BJ (cell line): Measurements from ENCODE around the gene CAPN14. TPM values are rescaled to one million over a fixed set of nuclear protein-coding genes. Genes with fewer than 3 reads are reported as not detected.

ENCODE experiments used
- CTCF ChIA-PET: fragments of 350-600 bp; formaldehyde crosslinking; extraction: SDS; loops from one replicate; lab custom pipeline; 2021; ENCODE audit warnings: antibody characterized with exemption, inconsistent platforms; lab: Yijun Ruan, JAX
- POLR2A ChIA-PET: fragments of 300-600 bp; sonication (Branson Sonifier 250); formaldehyde crosslinking; extraction: SDS; loops from one replicate; lab custom pipeline; 2021; ENCODE audit warnings: antibody characterized with exemption; lab: Charles Lee
- DNase-seq: peaks from one replicate; pipeline ENCODE4 v3.0.0-alpha.2; 2011; ENCODE audit warnings: low read depth
- H3K27me3 ChIP-seq: 2 replicates; pipeline ENCODE4 v1.6.0; 2011; ENCODE audit warnings: low read length; ENCODE audit not compliant: control insufficient read depth, insufficient read depth
- H3K36me3 ChIP-seq: 2 replicates; pipeline ENCODE4 v1.5.1; 2011; ENCODE audit warnings: low read length; ENCODE audit not compliant: control insufficient read depth, insufficient read depth
- H3K4me3 ChIP-seq: 2 replicates; pipeline ENCODE4 v1.5.1; 2011; ENCODE audit warnings: low read depth, mild to moderate bottlenecking, control low read depth, low read length
- polyA plus RNA-seq: library from polyadenylated mRNA; depleted of rRNA; stranded (reverse); fragments of >200 nt; gene quantifications from 2 replicates; pipeline ENCODE4 v1.2.3, GENCODE V29; 2011
- TF ChIP-seq, protein P1 (sequence below): IDR thresholded peaks from 2 replicates; pipeline ENCODE4 v1.5.1; 2011; ENCODE audit warnings: low read depth, mild to moderate bottlenecking, control low read depth, inconsistent platforms, low read length, moderate library complexity; ENCODE audit not compliant: insufficient read depth

CAPN14 gene
- polyA plus RNA-seq, 1 experiment: 0.10 TPM

DNA sequence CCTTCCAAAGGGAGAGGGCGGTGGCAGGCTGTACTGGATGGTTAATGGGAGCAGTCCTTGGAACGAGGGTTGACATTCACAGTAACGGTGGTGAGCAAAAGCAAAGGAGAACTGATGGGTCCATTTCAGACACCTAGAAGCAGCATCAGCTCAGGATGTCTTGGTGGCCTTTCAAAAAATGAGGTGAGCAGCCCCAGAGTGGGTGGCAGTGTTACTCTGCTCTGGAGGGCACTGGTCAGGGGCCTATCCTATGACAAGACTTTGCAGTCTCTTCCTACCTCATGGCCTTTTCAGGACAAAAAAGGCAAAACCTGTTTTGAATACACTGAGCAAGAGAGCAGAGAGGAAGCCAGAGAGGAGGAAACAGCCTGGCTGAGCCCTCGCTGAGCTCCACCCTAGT lies 23.5 kb downstream of the CAPN14 start:
- no peak for DNase-seq
- ChIA-PET POLR2A (no interaction called here), CTCF (interaction anchor here (1.0 kb wide), 1 partner anchor 22 kb away, joined by 3 read pairs; no protein-coding TSS in a partner anchor)
- Histone ChIP-seq H3K36me3 (no peaks in the 10 kb centered on the region), H3K4me3 (no peak overlapping the region), H3K27me3 (peaks cover 2% of the 10 kb centered on the region; the same call in 1 of the 2 replicates)
- TF ChIP-seq, protein P1, sequence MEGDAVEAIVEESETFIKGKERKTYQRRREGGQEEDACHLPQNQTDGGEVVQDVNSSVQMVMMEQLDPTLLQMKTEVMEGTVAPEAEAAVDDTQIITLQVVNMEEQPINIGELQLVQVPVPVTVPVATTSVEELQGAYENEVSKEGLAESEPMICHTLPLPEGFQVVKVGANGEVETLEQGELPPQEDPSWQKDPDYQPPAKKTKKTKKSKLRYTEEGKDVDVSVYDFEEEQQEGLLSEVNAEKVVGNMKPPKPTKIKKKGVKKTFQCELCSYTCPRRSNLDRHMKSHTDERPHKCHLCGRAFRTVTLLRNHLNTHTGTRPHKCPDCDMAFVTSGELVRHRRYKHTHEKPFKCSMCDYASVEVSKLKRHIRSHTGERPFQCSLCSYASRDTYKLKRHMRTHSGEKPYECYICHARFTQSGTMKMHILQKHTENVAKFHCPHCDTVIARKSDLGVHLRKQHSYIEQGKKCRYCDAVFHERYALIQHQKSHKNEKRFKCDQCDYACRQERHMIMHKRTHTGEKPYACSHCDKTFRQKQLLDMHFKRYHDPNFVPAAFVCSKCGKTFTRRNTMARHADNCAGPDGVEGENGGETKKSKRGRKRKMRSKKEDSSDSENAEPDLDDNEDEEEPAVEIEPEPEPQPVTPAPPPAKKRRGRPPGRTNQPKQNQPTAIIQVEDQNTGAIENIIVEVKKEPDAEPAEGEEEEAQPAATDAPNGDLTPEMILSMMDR: no peak

DNA sequence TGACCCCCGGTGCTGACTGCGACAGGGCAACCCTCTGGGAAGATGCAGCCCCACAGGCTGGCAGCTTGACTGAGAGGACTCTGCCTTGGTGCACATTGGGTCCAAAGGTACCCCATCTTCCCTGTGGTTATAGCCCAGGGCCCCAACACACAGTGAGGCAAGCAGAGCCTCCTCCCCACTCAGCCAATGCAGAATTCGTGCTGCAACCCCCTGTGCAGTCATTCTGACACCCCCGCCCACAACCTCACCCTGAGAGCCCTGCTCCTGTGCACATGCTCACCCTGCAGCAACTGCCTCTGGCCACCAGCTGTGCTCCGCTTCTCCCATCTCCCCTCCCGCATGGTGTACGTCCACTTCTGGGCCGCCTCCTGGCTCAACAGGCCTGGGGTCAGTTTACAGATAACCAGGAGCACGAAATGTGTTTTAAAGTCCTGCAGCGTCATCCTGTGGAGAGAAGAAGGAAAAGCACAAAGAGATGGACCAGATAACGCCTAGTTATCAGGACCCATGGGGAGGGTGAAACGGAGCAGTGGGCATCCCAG lies 24.4 kb downstream of the CAPN14 start:
- peaks cover 2% of the 10 kb centered on the region; the same call in 1 of the 2 replicates for H3K27me3 ChIP-seq
- H3K4me3 ChIP-seq: no peak overlapping the region
- no peaks in the 10 kb centered on the region for H3K36me3 ChIP-seq
- ChIA-PET POLR2A (no interaction called here), CTCF (no interaction called here)
- DNase-seq: no peak
- TF ChIP-seq, protein P1: no peak

DNA sequence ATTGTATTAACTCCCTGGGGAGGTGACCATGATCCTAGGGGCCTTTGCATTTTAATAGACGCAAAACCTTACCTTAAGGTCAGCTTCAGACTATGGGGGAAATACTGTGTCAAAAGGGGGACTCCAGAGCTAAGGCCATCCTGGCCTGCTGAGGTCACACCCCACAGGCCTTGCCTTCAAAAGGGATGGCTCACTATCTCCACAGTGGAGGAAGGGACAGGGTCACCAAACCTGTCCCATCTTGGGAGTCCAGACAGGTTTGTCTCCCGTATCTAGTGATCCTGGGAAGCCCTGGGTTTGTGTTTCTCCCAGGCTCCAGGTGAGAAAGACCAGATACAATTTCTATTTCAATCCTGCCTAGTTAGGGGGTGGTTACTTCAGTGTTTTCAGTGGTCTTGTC lies 24.9 kb downstream of the CAPN14 start:
- CTCF ChIA-PET: no interaction called here
- POLR2A ChIA-PET: no interaction called here
- TF ChIP-seq, protein P1: no peak

DNA sequence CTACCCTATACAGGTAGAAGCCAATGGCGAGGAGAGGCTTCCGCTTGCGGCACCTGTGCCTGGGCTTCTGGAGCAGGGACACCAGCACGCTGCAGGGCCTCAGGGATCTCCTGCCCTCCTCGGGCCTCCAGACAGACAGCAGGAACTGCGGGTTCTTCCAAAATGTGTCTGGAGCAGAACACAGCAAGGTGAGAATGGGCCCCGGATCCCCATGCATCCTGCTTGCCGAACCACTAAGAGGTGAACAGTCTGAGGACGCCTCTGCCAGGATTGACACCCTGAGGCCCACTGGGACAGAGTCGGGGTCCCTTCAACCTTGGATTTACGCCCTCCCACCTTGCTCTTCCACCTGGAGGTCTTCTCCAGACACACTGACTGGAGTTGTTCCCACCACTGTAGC lies 25.4 kb downstream of the CAPN14 start:
- Histone ChIP-seq H3K4me3 (no peak overlapping the region), H3K36me3 (no peaks in the 10 kb centered on the region), H3K27me3 (no peaks in the 10 kb centered on the region; the same call in 1 of the 2 replicates)
- DNase-seq: no peak
- CTCF ChIA-PET: no interaction called here
- TF ChIP-seq, protein P1: no peak
- POLR2A ChIA-PET: no interaction called here

More for the DNA sequence above, 24.9 kb downstream of the CAPN14 start:
- Histone ChIP-seq H3K4me3 (no peak overlapping the region), H3K27me3 (no peaks in the 10 kb centered on the region; the same call in 1 of the 2 replicates), H3K36me3 (no peaks in the 10 kb centered on the region)
- DNase-seq: no peak

DNA sequence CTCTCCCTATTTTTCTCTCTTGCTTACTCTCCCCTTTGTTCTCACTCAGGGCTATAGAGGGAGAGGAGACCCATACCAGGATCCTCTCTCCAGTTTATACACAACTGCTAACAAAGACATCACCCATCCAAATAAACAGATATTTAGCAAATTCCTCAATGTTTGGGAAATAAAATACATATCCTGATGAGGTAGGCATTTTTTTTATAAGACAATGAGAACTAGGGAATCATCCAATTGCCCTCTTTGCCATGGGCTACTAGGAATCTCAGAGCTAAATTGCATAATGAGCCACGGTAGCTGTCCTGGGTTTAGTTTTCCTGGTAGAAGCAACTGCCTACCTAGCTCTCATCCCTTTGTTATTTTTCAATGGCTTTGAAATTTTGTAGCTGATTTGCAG lies 27.1 kb downstream of the CAPN14 start:
- Histone ChIP-seq H3K4me3 (no peak overlapping the region), H3K36me3 (no peaks in the 10 kb centered on the region), H3K27me3 (no peaks in the 10 kb centered on the region; the same call in 1 of the 2 replicates)
- TF ChIP-seq, protein P1: no peak
- ChIA-PET CTCF (interaction anchor here (0.9 to 1.3 kb wide), 2 partner anchors 11 to 20 kb away, joined by 3 to 6 read pairs; no protein-coding TSS in a partner anchor), POLR2A (no interaction called here)
- no peak for DNase-seq
